Dedifferentiated amniotic fluid mesenchymal stem cell (primary cell): ENCODE results near the gene ATP1A2.

ENCODE experiments used
- DNase-seq: peaks from one replicate; pipeline ENCODE4 v3.0.0-alpha.2; 2016; ENCODE audit errors: extremely low spot score

The ATP1A2 gene

DNA sequence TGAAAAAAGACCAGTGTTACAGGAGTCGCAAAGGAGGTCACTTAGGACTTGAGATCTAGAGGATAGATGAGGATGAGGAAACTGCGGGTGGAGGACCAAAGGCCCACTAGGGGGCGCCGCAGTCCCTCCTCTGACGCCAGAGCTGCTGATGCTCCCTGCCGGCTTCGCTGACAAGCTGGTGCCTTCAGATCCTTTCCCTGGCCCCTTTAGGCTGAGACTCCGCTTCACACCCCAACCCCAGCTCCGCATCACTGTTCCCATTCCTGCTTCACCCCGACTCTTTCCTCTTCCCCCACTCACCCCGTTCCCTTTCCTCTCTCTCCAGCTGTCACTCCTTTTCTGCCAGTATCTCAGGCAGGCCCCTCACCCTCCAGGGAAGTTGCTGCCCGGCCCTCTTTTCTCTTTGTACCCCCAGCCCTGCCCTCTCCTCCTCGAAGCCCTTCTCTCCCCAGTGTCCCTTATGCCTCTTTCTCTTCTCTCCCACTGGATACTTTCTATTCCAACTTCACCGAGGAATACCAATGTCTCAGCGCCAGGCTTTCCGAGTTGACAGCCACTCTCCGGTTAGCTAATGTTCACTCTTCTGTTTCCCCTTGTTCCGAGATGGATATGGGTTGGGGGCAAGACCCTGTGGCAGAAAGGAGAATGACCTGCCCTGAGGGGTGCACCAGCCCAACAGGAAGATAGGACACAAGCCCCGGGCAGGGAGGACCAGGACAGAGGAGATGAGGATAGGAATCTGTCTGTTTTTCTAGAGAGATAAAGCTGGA is 29.7 kb upstream of the ATP1A2 start:
- peak; percentile 64 for DNase-seq

DNA sequence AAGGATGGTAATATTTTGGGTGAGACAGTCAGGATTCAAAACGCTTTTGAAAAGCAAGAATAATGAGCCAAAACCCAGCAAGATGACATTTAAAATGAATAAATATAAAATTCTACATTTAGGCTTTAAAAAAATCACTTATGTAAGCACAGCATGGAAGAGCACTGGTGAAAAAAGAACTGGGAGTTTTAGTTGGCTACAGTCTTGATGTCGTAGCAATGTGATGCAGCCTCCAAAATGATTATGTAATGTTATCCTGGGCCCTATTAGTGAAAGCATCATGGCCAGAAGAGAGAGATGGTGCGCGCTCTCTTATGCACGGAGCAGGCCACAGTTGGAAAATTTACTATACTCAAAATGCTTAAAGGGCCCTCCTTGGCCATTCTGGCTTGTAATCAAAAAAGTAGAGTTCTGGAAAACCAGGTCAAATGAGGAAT is 29.1 kb upstream of the ATP1A2 start:
- DNase-seq: no peak

DNA sequence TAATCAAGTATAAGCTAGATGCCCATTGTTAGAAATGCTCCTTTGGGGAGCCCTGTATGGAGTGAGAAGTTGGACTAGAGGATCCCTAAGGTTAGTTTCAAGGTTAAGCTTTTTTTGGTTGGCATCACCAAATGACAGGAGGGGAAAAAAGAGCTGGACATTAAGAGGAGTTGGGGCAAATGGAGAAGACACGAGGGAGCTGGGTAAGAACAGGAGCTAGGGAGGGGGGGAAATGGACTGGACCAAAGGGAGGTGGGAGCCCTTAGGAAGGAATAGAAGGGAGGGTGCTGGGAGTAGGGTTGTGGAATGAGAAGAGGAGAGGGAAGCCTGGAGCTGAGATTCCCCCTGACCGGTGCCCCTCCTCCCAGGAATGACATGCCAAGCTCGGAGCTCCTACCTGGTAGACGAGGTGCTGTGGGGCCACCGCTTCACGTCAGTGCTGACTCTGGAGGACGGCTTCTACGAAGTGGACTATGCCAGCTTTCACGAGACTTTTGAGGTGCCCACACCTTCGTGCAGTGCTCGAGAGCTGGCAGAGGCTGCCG is 28.4 kb upstream of the ATP1A2 start:
- DNase-seq: no peak

DNA sequence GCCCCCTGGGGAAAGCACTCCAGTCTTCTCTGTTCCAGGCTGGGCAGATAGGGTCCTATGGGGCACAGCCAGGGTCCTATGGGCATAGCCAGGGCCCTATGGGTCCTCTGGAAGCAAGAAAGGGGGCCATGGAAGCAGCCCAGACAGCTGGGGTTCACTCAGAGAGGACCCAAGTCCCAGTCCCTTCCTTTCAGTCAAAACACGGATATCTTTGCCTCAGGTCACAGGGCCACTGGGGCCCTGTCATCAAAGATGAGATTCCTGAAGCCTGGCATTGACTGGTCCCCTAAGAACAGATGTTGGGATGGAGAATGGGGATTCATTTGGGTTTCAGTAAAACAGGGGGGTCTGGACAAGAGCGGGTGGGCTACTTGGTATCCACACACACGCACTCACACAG is 25.7 kb upstream of the ATP1A2 start:
- no peak for DNase-seq

DNA sequence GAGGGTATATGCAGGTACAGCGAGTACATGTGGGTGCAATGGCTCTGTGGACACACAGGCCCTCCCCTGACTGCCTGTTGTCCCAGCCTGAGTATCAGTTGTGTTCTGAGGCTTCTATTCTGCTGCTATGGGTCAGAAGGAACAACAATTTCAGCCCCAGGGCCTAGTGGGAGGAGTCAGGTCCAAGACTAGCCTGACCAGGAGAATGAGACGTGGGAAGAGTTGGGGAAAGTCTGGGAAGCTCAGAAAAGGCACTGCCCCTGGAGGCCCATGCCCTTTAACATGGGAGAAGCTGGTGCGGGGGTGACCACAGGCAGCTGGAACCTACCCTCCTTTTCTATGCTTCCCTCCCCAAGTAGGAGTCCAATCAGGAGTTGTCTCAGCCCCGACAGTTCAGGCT is 24.8 kb upstream of the ATP1A2 start:
- DNase-seq: no peak

DNA sequence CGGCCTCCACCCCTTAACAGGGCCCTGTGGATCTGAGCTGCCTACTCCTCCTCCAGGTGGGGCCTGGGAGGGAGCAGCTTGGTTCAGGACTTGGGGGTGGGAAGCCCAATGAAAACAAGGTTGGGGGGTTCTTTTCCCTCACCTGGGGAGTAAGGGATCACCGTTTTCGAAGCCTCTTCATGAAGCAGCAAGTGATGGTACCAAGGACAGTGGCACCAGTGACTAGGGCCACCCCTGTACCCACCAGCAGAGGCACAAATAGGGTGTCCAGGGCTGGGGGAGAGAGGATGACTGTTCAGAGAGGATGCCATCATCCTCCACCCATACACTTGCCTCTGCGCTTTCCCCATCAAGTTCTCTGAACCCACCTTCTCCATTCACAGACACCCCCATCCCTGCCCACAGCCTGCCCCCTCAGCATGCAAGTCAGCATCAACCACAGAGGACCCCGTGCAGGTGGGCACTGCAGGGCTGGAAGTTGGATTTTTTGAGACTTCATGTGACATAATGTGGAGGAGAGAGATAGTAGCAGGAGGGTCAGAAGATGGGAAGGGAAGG is 23.8 kb upstream of the ATP1A2 start:
- no peak for DNase-seq

DNA sequence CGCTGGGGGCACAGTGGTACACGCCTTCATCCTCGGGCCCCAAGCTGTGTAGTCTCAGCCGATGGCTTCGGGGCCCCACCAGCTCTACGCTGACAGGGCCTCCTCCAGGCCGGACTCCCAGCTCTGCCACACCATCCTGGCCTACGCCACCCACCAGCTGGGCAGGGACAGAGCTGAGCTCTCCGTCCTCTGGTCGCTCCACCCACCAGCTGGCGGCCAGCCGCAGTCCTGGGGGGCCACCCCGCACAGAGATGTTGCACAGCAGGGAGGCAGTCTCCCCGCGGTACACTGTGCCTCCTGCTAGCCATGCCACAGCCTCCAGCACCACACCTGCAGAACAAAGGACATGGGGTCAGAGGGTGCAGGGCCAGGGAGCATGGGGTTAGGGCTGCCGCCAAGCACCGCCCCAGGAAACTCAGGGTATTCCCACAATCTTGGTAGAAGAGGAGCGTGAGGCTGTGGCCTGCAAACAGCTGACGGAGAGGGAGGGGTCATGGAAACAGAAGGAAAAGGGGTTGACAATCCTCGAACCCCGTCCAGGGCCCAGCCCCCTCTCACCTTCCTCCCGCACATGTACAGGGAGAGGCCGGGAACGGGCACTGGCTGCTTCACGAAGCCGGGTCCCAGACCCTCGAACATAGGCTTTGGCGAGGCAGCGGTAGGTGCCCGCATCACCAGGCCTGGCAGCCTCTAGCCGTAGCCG is 23.0 kb upstream of the ATP1A2 start:
- no peak for DNase-seq

DNA sequence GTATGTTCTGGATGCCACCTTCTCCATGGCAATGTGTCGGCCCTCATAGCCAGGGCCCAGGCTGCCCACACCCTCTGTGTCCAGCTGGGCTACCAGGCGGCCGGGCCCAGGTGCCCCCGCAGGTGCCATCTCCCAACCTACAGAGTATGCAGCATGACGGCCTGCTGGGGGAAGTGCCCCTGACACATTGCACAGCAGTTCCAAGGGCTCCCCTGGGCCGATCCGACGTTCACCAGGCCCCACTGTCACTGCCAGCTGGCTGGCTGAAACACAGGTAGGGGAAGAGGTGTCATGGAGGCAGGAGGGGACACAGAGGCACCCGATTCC is 22.5 kb upstream of the ATP1A2 start:
- no peak for DNase-seq

DNA sequence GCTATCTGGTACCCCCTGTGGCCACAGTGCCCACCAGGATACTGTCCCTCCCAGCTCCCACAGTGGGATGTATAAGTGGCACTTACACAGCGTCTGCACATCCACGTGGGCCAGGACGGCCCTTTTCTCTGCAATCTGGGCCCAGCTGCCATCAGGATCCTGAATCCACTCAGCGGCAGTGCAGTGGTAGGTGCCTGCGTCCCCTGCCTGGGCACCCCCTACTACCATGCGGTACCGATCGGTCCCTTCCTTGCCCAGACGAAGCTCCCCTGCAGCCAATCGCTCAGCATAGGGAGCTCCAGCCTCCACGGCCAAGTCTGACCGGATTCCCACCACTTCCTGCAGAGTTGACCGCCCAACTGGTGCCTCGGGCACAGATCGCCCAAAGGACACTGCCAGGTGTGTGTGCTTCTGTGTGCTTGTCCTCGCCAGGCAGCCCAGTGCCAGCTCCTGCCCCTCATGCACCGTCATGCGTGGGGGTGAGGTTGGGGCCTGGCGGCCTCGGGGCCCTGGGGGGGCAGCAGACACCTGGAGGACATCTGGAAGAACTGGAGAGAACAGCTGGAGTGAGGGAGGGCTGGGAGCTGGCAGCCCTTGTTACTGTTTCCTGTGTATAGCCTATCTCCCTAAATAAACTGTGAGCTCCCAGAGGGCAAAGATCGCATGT is 21.8 kb upstream of the ATP1A2 start:
- no peak for DNase-seq

DNA sequence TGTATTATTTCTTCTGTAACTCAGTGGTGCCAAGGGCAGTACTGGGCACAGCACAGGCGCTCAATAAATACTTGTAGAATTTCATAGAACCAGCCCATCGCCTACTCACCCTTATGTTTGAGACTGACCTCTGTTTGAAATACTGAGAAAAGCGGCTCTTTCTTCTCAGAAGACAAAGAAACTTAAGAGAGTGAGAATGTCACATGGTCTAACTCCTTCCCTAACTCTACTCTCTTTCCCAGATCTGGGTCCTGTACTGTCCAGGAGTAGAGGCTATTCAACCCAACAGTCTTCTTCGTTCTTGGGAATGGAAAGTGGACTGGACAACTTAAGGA is 21.3 kb upstream of the ATP1A2 start:
- DNase-seq: no peak

DNA sequence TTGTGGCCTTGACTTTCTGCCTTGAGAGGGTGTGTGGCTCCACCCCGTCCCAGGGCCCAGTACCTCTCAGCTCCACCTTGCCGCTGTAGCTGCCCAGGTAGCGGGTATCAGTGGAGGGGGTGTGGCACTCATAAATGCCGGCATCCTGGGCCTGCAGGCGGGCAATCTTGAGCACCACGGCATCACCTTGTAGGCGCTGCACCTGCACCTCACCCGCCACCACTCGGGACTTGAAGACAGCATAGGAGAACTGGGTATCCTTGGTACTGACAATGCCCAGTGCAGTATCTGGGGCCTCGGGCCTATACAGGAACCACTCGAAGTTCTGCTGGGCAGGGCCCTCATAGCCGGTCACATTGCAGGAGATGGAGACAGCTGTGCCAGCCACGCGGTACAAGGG is 20.8 kb upstream of the ATP1A2 start:
- no peak for DNase-seq

DNA sequence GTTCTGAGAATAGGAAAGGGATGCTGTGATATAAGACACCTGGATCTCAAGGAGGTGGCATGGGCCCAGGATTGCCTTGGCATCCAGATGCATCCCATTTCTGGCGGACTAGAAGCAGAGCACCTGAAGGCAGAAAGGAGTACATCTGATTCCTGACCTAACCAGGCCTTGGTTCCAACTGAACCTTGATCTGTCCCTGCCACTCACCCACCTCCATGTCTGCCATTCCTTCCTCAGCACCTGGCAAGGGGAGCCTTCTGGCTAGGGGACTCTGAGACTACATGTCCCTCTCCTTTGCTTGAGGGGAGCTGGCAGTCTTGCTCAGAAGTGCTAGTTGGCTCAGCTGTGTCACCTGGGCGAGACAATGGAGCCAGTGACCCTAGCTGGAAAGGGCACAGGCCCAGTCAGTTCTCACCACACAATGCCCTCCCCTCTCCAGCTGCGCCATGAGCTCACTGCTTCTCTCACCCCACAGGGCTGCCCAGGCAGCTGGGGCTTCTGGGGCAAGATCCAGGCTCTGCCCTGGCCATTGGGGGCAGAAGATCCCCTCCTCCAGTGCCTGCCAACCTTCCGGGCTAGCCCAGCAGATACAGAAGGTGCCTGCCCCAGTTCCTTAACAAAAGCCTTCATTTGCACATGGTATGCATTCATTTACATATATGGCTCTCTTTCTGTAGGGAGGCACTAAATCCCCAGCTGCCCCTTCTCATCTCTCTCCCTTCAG is 20.0 kb upstream of the ATP1A2 start:
- no peak for DNase-seq

DNA sequence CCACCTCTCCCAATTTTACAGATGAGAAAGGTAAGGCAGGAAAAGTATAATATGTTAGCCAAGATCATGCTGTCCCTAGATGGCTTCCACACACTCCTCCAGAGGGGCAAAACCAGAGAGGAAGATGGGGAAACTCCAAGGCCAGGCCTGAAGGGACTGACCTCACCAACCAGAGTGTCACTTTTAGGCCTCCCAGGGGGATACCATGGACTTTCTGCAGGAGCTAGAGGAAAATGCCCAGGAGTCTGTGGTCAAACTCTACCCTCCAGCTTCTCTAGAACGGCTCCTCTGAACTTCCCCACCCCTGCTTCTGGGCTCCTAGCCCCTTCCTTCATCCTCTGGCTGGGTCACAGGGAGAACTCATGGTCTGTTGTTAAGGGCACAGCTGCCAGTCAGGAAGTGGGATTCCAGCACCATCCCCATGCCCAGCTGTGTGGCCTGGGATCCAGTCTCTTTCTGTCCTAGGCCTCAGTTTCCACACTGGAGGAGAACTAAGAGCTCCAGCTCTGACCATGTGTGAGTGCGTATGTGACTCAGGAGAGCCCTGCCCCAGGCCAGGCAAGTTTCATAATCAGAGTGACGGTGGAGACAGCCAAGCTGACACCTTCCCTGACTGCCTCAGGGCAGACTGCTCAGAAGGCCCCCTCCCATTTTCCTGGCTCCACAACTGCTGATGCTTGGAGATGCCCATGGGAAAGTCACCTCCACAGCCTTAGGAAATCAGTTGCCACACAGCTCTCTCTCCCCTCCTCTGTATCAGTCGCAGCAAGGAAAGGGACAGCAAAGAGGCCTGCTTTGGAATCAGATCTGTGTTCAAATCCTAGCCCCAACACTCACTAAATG is 19.1 kb upstream of the ATP1A2 start:
- peak; percentile 25 for DNase-seq

DNA sequence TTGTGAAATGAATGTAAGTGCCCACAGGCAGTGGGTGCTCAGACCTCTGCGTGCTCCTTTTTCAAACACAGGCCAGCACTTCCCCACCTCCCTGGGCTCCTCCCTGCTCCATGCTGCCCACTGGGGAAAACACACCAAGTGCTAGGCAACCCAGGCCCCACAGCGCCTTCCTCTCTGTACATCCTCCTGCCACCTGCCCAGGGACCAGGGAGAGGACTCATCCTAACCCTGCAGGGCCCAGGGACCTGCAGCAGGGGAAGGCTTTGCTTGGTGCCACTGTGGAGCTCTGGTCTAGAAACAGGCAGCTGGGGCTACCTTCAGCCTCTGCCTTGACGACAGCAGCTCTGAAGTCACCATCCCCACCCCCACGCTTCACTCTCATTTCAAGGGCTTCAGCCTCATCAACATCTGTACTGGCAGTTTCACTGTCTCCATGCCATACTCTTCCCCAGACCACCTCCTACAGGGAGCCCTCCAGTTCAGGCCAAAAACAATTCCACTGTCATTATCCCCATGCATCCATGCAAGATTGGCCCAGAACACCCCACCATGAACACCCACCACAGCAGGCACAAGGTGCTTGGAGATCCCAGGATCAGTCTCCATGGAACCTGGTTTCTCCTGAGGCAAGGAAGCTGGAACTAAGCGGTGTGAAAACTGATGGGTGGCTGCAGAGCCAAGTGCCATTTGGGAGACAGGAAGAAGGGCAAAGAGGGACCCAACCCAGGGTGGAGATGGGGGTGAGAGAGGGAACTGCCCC is 18.2 kb upstream of the ATP1A2 start:
- DNase-seq: no peak

DNA sequence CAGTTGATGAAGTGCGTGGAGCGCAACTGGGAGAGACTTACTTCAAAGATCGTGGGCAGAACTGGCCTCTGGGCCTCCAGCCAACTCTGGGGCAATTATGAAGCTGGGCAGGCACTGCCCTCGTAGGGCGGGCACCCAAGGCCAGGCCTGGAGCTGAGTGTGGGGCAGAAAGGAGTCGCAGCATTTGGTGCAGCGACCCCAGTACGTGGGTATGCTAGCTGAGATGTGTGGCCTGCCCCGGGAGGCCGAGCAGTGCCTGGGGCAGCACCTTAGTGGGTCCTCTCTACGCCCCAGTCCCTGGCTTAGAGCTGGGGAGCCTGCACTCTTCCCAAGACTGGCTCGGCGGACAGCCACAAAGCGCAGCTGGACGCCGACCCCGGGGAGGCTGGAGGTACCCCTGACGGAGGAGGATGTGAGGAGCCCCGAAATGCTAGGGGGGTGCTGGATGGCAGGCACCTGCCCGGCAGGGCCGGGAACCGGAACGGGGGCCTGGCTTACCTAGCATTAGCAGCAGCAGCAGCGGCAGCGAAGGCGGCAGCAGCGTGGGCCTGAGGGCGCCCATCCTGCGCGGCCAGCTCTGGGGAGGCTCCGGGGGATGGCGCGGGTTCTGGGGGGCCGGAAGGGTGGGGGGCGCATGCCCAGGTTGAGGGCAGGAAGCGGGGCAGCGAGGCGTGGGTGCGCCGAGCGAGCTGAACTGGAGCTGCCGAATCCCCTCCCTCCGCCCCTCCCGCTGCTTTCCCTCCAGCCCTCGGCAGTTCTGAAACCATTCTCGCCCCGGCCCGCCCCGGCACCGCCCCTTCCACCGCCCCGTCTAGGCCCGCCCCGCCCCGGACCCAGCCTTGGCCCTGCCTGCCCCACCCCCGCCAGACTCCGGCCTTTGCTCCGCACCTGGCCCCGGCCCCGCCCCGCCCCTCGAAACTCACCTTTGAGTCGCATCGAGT is 17.4 kb upstream of the ATP1A2 start, which contains the start of gene IGSF8:
Gene IGSF8 (minus strand): TSS at position 709 of the 941 bp plus-strand sequence. CDS start 147 bp downstream, at position 562.
- peak; percentile 58 for DNase-seq

DNA sequence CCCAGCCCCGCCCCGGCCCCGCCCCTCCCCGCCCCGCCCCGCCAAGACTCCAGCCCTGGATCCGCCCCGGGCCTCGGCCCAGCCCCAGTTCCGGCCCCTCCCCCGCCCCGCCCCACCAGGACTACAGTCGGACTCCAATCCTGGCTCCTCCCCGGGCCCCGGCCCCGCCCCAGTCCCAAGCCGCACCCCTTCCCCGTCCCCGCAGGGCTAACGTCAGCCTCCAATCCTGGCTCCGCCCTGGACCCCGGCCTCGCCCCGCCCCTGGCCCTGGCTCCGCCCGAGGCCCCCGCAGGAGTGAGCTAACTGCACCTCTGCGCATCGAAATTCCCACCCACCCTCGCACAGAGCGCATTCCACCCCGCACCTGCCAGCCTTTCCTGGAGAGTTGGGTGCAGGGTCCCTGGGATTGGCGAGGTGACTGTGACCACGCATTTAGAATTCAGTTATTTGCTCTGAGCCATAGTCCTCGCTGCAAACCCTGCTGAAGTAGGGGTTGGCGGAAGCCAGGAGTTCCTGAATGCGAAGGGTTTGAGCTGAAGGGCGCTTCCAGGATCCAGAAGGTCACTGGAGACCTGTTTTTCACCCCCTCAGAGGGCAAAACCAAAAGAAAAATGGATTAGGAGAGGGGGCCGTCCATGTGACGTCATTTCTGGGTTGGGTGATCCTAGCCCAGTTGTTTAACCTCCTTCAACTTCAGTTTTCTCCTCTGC is 16.6 kb upstream of the ATP1A2 start:
- peak; percentile 92 for DNase-seq

DNA sequence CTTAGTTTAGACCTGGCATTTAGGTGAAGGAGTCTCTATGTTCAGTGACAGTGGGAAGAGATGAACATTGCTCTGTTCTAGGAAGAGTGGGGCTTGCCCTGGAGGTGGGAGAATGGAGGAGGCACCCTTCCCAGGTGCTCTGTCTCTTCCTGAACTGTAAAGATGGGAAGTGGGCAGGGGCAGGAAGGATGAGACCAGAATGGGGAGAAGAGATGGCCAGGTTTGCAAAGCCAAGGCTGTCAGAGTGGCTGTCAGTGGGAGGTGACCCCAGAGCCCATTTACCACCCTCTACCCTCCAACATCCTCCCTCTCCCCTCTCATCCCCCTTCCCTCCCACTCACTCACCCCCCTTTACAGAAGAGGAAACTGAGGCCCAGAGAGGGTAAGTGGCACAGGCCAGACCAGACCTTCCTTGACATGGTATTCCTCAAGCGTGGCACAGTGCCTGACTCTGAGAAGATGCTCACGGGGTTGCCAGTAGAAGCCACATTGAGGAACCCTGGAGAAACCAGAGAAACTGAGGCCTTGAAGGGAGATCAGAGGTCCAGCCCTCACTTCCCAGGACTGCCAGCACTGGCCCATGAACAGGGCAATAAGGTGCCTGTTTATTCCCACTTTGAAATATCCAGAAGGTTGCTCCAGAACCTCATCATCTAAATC is 15.7 kb upstream of the ATP1A2 start:
- no peak for DNase-seq
